HCT116 (cell line): ENCODE data around the gene MED15. TPM values are rescaled to one million over a fixed set of nuclear protein-coding genes. Genes with fewer than 3 reads are reported as not detected.

Experiments
- ATAC-seq: fragments of 200-7000 bp; cut with Tn5 transposase; 2 replicates; pipeline ENCODE4 v1.9.1; 2020; ENCODE audit warnings: mild to moderate bottlenecking, moderate library complexity
- BruUV-seq: library from RNA; stranded (reverse); fragments of 400-500 nt; replicated peaks from 2 replicates; lab custom pipeline; 2021; lab: Mats Ljungman, UMichigan
- CTCF ChIA-PET: fragments of 300-600 bp; sonication (Branson Sonifier 250); formaldehyde crosslinking; loops from one replicate; lab custom pipeline; 2021; ENCODE audit warnings: antibody characterized with exemption; lab: Charles Lee
- POLR2A ChIA-PET: fragments of 300-600, 350-600 bp; sonication (Branson Sonifier 250); formaldehyde crosslinking; loops from one replicate; lab custom pipeline; 2021; ENCODE audit warnings: antibody characterized with exemption; lab: Charles Lee
- RAD21 ChIA-PET, 2 experiments: fragments of 300-600 bp; sonication (Branson Sonifier 250); formaldehyde crosslinking; loops; one replicate each; lab custom pipeline; 2023; ENCODE audit warnings: low total read pairs in 2 of 2; ENCODE audit not compliant: uncharacterized antibody in 2 of 2, unreplicated experiment in 2 of 2, low non-redundant PET in 1 of 2; lab: Charles Lee
- DNase-seq: peaks from one replicate; pipeline ENCODE4 v3.0.0-alpha.2; 2010; ENCODE audit warnings: low read depth, low spot score
- H2AFZ ChIP-seq: fragments of 200-600 bp; shearing (Covaris generic), sonication (generic); 2 replicates; pipeline ENCODE4 v1.6.1; 2017; ENCODE audit warnings: low read depth, mixed run types, mixed read lengths, antibody characterized with exemption, low read length; ENCODE audit not compliant: poor library complexity, severe bottlenecking
- H3K27ac ChIP-seq: 2 replicates; pipeline ENCODE4 v1.5.1; 2012; ENCODE audit warnings: low read depth, low read length
- H3K27me3 ChIP-seq: fragments of 200-600 bp; sonication (generic); 2 replicates; pipeline ENCODE4 v1.6.1; 2016; ENCODE audit warnings: mixed run types, low read length, mixed read lengths; ENCODE audit not compliant: insufficient read depth
- H3K36me3 ChIP-seq, 2 experiments: fragments of 200-500 bp in 1 of 2; fragments of 200-600 bp in 1 of 2; sonication (Bioruptor generic) in 1 of 2; sonication (generic) in 1 of 2; 2 replicates each; pipeline versions ENCODE4 v1.5.1 to v1.6.1; 2014 to 2016; ENCODE audit warnings: low read length in 2 of 2, inconsistent platforms in 1 of 2, mixed read lengths in 1 of 2, mixed run types in 1 of 2; ENCODE audit not compliant: insufficient read depth in 2 of 2, control insufficient read depth in 1 of 2
- H3K4me1 ChIP-seq, 2 experiments: fragments of 200-600 bp in 1 of 2; sonication (generic) in 1 of 2; 2 replicates each; pipeline versions ENCODE4 v1.5.1 to v1.6.1; 2012 to 2017; ENCODE audit warnings: low read length in 2 of 2, inconsistent platforms in 1 of 2, mild to moderate bottlenecking in 1 of 2, mixed read lengths in 1 of 2, mixed run types in 1 of 2, moderate library complexity in 1 of 2; ENCODE audit not compliant: insufficient read depth in 2 of 2, control insufficient read depth in 1 of 2
- H3K4me2 ChIP-seq: fragments of 200-600 bp; sonication (generic); 2 replicates; pipeline ENCODE4 v1.6.1; 2017; ENCODE audit warnings: mixed run types, low read length, mixed read lengths
- H3K4me3 ChIP-seq, 2 experiments: fragments of 200-600 bp in 1 of 2; sonication (generic) in 1 of 2; replicated peaks in 1 of 2; 2 replicates each; pipeline ENCODE4 v1.5.1; 2011 to 2016; ENCODE audit warnings: low read length in 2 of 2, control low read depth in 1 of 2, low read depth in 1 of 2, mild to moderate bottlenecking in 1 of 2, mixed read lengths in 1 of 2, mixed run types in 1 of 2
- H3K79me2 ChIP-seq: fragments of 200-600 bp; sonication (generic); 2 replicates; pipeline ENCODE4 v1.6.1; 2017; ENCODE audit warnings: mild to moderate bottlenecking, mixed run types, low read length, moderate library complexity, mixed read lengths; ENCODE audit not compliant: insufficient read depth
- H3K9ac ChIP-seq: fragments of 200-600 bp; sonication (generic); 2 replicates; pipeline ENCODE4 v1.6.1; 2016; ENCODE audit warnings: low read length, mixed read lengths
- H3K9me2 ChIP-seq: fragments of 200-600 bp; sonication (generic), shearing (Covaris generic); 2 replicates; pipeline ENCODE4 v1.6.1; 2017; ENCODE audit warnings: mixed run types, mild to moderate bottlenecking, moderate library complexity; ENCODE audit not compliant: insufficient read depth
- H3K9me3 ChIP-seq, 2 experiments: fragments of 200-500 bp in 1 of 2; fragments of 200-600 bp in 1 of 2; sonication (Bioruptor generic) in 1 of 2; sonication (generic) in 1 of 2; 2 replicates each; pipeline ENCODE4 v1.6.1; 2014 to 2017; ENCODE audit warnings: low read length in 2 of 2, mixed read lengths in 2 of 2, inconsistent platforms in 1 of 2, low read depth in 1 of 2, mild to moderate bottlenecking in 1 of 2, mixed run types in 1 of 2, moderate library complexity in 1 of 2; ENCODE audit not compliant: control insufficient read depth in 1 of 2, insufficient read depth in 1 of 2
- H4K20me1 ChIP-seq: fragments of 200-600 bp; sonication (generic), shearing (Covaris generic); 2 replicates; pipeline ENCODE4 v1.6.1; 2017; ENCODE audit warnings: mixed run types, mild to moderate bottlenecking, moderate library complexity; ENCODE audit not compliant: insufficient read depth
- ATF3 ChIP-seq: IDR thresholded peaks from 2 replicates; pipeline ENCODE4 v1.6.1; 2012
- CBX3 ChIP-seq: IDR thresholded peaks from 2 replicates; pipeline ENCODE4 v1.6.1; 2012; ENCODE audit warnings: low read depth
- CEBPB ChIP-seq: IDR thresholded peaks from 2 replicates; pipeline ENCODE4 v1.6.1; 2012; ENCODE audit warnings: low read depth
- CTCF ChIP-seq, 3 experiments: fragments of 200-600 bp in 1 of 3; sonication (generic) in 1 of 3; IDR thresholded peaks in 2 of 3; conservative IDR thresholded peaks in 1 of 3; 2 replicates each; pipeline ENCODE4 v1.5.1; 2012 to 2017; ENCODE audit warnings: low read depth in 2 of 3, low read length in 2 of 3, antibody characterized with exemption in 1 of 3, borderline replicate concordance in 1 of 3, control low read depth in 1 of 3, mild to moderate bottlenecking in 1 of 3, mixed read lengths in 1 of 3, mixed run types in 1 of 3, moderate library complexity in 1 of 3; ENCODE audit not compliant: insufficient read depth in 1 of 3
- EGR1 ChIP-seq: IDR thresholded peaks from 2 replicates; pipeline ENCODE4 v1.6.1; 2012; ENCODE audit warnings: low read depth
- ELF1 ChIP-seq: IDR thresholded peaks from 2 replicates; pipeline ENCODE4 v1.6.1; 2012; ENCODE audit warnings: low read depth, borderline replicate concordance
- FOSL1 ChIP-seq: IDR thresholded peaks from 2 replicates; pipeline ENCODE4 v1.6.1; 2012; ENCODE audit warnings: low read depth
- JUND ChIP-seq: IDR thresholded peaks from 2 replicates; pipeline ENCODE4 v1.6.1; 2012
- MAX ChIP-seq: IDR thresholded peaks from 2 replicates; pipeline ENCODE4 v1.6.1; 2012
- POLR2AphosphoS5 ChIP-seq: IDR thresholded peaks from 2 replicates; pipeline ENCODE4 v1.6.1; 2011; ENCODE audit warnings: mild to moderate bottlenecking, low read depth, low read length, moderate library complexity
- REST ChIP-seq: IDR thresholded peaks from 2 replicates; pipeline ENCODE4 v1.6.1; 2012; ENCODE audit warnings: low read depth
- SRF ChIP-seq: IDR thresholded peaks from 2 replicates; pipeline ENCODE4 v1.6.1; 2012; ENCODE audit warnings: low read depth
- TCF7L2 ChIP-seq: IDR thresholded peaks from 2 replicates; pipeline ENCODE4 v1.7.0; 2011; ENCODE audit warnings: borderline replicate concordance, inconsistent platforms; ENCODE audit not compliant: insufficient read depth, insufficient read length; ENCODE audit errors: extremely low read depth
- YY1 ChIP-seq: IDR thresholded peaks from 2 replicates; pipeline ENCODE4 v1.6.1; 2011; ENCODE audit warnings: low read length, low read depth, moderate library complexity, mild to moderate bottlenecking; ENCODE audit not compliant: insufficient replicate concordance; ENCODE audit errors: extremely low read depth
- ZBTB33 ChIP-seq: IDR thresholded peaks from 2 replicates; pipeline ENCODE4 v1.6.1; 2011; ENCODE audit warnings: mild to moderate bottlenecking, low read length, moderate library complexity; ENCODE audit not compliant: insufficient replicate concordance; ENCODE audit errors: extremely low read depth
- intact Hi-C: fragments of 100-400 bp; cut with micrococcal nuclease; formaldehyde crosslinking; loops from 2 replicates; pipeline ENCODE4 v1.10.0; 2022
- total RNA-seq: library from RNA; stranded (reverse); gene quantifications from one replicate; pipeline ENCODE4 v1.2.1, GENCODE V29; 2021; ENCODE audit not compliant: unreplicated experiment

MED15 gene
- total RNA-seq, 1 experiment from 2014 or later: 81.3 TPM

- Histone ChIP-seq H3K27me3 (no peaks in the 10 kb centered on the region), H3K4me1 (peaks cover 0 to 17% of the 10 kb centered on the region in 2 experiments), H3K9me2 (no peaks in the 10 kb centered on the region), H4K20me1 (no peaks in the 10 kb centered on the region), H3K9ac (no peak overlapping the region), H3K4me2 (no peak overlapping the region), H2AFZ (no peak overlapping the region), H3K36me3 (no peaks in the 10 kb centered on the region), H3K4me3 (no peak overlapping the region), H3K79me2 (no peaks in the 10 kb centered on the region), H3K9me3 (no peaks in the 10 kb centered on the region), H3K27ac (no peak overlapping the region; the same call in 1 of the 2 replicates)
- BruUV-seq: no TSS peak
- TF ChIP-seq TCF7L2: no peak
- TF ChIP-seq CBX3: no peak
- no peak for TF ChIP-seq REST
- no peak for TF ChIP-seq ATF3
- no peak for TF ChIP-seq JUND
- no peak for TF ChIP-seq SRF
- TF ChIP-seq FOSL1: no peak
- no peak for TF ChIP-seq EGR1
- TF ChIP-seq MAX: no peak
- no peak for TF ChIP-seq YY1
- no peak for TF ChIP-seq CEBPB
- no peak for TF ChIP-seq ELF1
- no peak for TF ChIP-seq POLR2AphosphoS5
- TF ChIP-seq ZBTB33: no peak
- TF ChIP-seq CTCF (IDR thresholded peaks at IDR 0.05 in 2 of 3, conservative IDR thresholded peaks at IDR 0.05 in 1 of 3; ENCODE audit: borderline replicate concordance in 1 of 3, insufficient read depth in 1 of 3, low read depth in 2 of 3, low read length in 2 of 3): no peak
- CTCF ChIA-PET: interaction anchor here (0.6 to 1.0 kb wide), 2 partner anchors 23 to 173 kb away, joined by 3 to 4 read pairs; no protein-coding TSS in a partner anchor
- RAD21 ChIA-PET: interaction anchor here in 1 of 2 experiments (1.3 kb wide), 1 partner anchor 15 kb away, joined by 3 read pairs; no protein-coding TSS in a partner anchor
- DNase-seq (no peak), ATAC-seq (no peak)
- intact Hi-C loops: no loop called here
- POLR2A ChIA-PET: no interaction called here
Observed at GRCh38 chr22:20591295-20591645, 83.9 kb downstream of the MED15 start.
